Activated T-helper 2 cell treated with anti-CD3 and anti-CD28 coated beads, Interferon-gamma antibody, Interleukin-2, Interleukin-4, amounts not matched to agents 10 μg/mL and 5 μg/mL and 100 μg/mL, durations not matched to agents 14 hours and 24 hours and 36 hours (primary cell): ENCODE measurements around the gene CCDC88A. TPM values are rescaled to one million over a fixed set of nuclear protein-coding genes. Genes with fewer than 3 reads are reported as not detected.
"Not testable (repeated sequence)": the region's sequence is repeated elsewhere in the genome, so short reads cannot be mapped to it uniquely, and the experiment has no call there.

Source experiments
- DNase-seq: peaks from one replicate; pipeline ENCODE4 v3.0.0; 2021; ENCODE audit warnings: low spot score
- H3K27ac Mint-ChIP-seq: one replicate; pipeline ENCODE4 v1.8.0; 2021; ENCODE audit warnings: mixed read lengths
- H3K27me3 Mint-ChIP-seq: one replicate; pipeline ENCODE4 v1.8.0; 2021; ENCODE audit warnings: low read depth, mixed read lengths
- H3K36me3 Mint-ChIP-seq: one replicate; pipeline ENCODE4 v1.8.0; 2021; ENCODE audit warnings: low read depth, mixed read lengths
- H3K4me1 Mint-ChIP-seq: one replicate; pipeline ENCODE4 v1.8.0; 2021; ENCODE audit warnings: low read depth, mixed read lengths
- H3K4me3 Mint-ChIP-seq: one replicate; pipeline ENCODE4 v1.8.0; 2021; ENCODE audit warnings: low read depth, mild to moderate bottlenecking, moderate library complexity, mixed read lengths
- H3K9me3 Mint-ChIP-seq: one replicate; pipeline ENCODE4 v1.8.0; 2021; ENCODE audit warnings: mixed read lengths
- intact Hi-C: fragments of 100-400 bp; cut with micrococcal nuclease; formaldehyde crosslinking; loops from one replicate; pipeline ENCODE4 v1.15.1; 2023
- total RNA-seq: library from RNA; stranded (reverse); gene quantifications from 2 replicates; pipeline ENCODE4 v1.2.3, GENCODE V29; 2022

Gene CCDC88A
- total RNA-seq, 1 donor from 2014 or later: 19.8 TPM

DNA sequence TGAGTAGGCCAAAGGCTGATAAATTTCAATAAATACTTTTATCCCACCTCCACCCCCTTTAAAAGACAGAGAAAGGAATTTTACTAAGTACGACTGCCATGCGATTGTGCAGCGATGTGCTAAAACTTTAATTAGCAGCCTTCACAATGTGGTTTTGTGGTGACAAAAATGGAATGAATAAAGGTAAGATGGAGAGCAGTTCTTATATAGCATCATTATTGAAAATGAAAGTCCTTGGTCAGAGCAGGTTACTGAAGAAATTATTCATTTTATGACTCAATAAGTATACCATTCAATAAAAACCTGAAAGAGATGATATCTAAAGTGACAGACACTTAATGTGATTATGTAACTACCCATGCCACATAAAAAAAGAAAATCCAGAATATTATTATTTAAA, 117.4 kb downstream of the CCDC88A start:
- no peak for DNase-seq
- Mint-ChIP-seq H3K27me3 (peaks cover 1% of the 10 kb centered on the region), H3K4me3 (no peak overlapping the region), H3K36me3 (no peaks in the 10 kb centered on the region), H3K27ac (no peak overlapping the region), H3K9me3 (no peaks in the 10 kb centered on the region), H3K4me1 (peaks cover 3% of the 10 kb centered on the region)
- intact Hi-C loops: loop anchor here (1.0 kb wide), 1 partner anchor 9 kb away; no protein-coding TSS in a partner anchor

GRCh38 chr2:55301277-55301676, 118.4 kb downstream of the CCDC88A start:
- Mint-ChIP-seq H3K4me3 (no peak overlapping the region), H3K27me3 (peaks cover 1% of the 10 kb centered on the region), H3K36me3 (no peaks in the 10 kb centered on the region), H3K4me1 (peaks cover 3% of the 10 kb centered on the region), H3K9me3 (no peaks in the 10 kb centered on the region), H3K27ac (no peak overlapping the region)
- DNase-seq: no peak
- intact Hi-C loops: no loop called here

DNA sequence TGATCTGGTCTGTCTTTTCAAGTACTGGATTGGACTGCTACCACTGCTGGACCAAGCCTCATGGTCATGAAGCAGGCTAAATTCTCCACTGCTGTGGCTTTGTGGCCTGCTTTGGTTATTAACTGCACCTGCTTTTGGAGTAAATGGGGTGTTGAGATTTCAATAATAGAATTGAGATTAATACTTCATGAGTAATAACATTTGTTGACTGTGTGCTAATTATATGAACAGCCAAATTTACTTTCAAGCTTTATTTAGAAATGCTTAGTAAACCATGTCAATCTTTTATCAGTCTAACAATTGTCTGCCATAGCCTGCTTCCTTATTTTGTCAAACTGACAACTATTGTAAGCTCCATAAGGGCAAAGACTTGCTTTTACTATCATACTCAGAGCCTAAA, 123.3 kb downstream of the CCDC88A start:
- Mint-ChIP-seq H3K4me1 (peaks cover 9% of the 10 kb centered on the region), H3K9me3 (no peaks in the 10 kb centered on the region), H3K27ac (no peak overlapping the region), H3K36me3 (peaks cover 10% of the 10 kb centered on the region), H3K4me3 (no peak overlapping the region), H3K27me3 (no peaks in the 10 kb centered on the region)
- no peak for DNase-seq
- intact Hi-C loops: no loop called here

DNA sequence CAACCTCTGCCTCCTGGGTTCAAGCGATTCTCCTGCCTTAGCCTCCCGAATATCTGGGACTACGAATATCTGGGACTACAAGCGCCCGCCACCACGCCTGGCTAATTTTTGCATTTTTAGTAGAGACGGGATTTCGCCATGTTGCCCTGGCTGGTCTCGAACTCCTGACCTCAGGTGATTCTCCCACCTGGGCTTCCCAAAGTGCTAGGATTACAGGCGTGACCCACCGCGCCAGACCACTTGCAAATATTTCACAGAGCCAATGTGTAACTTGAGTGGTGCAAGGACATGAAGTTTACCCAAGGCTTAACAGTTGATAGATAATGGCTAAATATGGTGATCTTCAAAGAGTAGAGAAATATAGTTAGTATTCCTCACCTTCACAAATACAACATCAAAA, 136.6 kb downstream of the CCDC88A start:
- no peak overlapping the region for H3K27ac Mint-ChIP-seq
- peak overlapping the region; percentile 48 for H3K4me3 Mint-ChIP-seq
- intact Hi-C loops: loop anchor here (5.0 to 10.0 kb wide), 2 partner anchors 51 to 412 kb away; partner anchors contain the start of genes CLHC1, PNPT1 and RPS27A

GRCh38 chr2:55282110-55282917, 137.3 kb downstream of the CCDC88A start:
- DNase-seq: peak; percentile 85
- H3K27me3 Mint-ChIP-seq: peaks cover 2% of the 10 kb centered on the region
- H3K4me1 Mint-ChIP-seq: peaks cover 11% of the 10 kb centered on the region
- H3K27ac Mint-ChIP-seq: peak overlapping the region; percentile 85
- H3K4me3 Mint-ChIP-seq: peak overlapping the region; percentile 83
- H3K9me3 Mint-ChIP-seq: no peaks in the 10 kb centered on the region
- peaks cover 5% of the 10 kb centered on the region for H3K36me3 Mint-ChIP-seq
- intact Hi-C loops: loop anchor here (1.0 to 10.0 kb wide), 5 partner anchors 13 to 412 kb away; partner anchors contain the start of genes CLHC1, MTIF2, PNPT1 and RPS27A

More for the DNA sequence above, 136.6 kb downstream of the CCDC88A start:
- no peak for DNase-seq
- Mint-ChIP-seq H3K9me3 (no peaks in the 10 kb centered on the region), H3K36me3 (peaks cover 5% of the 10 kb centered on the region), H3K4me1 (peaks cover 11% of the 10 kb centered on the region), H3K27me3 (no peaks in the 10 kb centered on the region)

- H3K4me1 Mint-ChIP-seq: peaks cover 11% of the 10 kb centered on the region
- H3K36me3 Mint-ChIP-seq, H3K9me3 Mint-ChIP-seq, H3K27me3 Mint-ChIP-seq, DNase-seq: not testable (repeated sequence)
- intact Hi-C loops: loop anchor here (5.0 to 10.0 kb wide), 2 partner anchors 49 to 414 kb away; partner anchors contain the start of genes CLHC1, PNPT1 and RPS27A
- peak overlapping the region; percentile 38 for H3K27ac Mint-ChIP-seq
- H3K4me3 Mint-ChIP-seq: peak overlapping the region; percentile 58
These were observed 138.7 kb downstream of the CCDC88A start for GRCh38 chr2:55280851-55281546.

DNA sequence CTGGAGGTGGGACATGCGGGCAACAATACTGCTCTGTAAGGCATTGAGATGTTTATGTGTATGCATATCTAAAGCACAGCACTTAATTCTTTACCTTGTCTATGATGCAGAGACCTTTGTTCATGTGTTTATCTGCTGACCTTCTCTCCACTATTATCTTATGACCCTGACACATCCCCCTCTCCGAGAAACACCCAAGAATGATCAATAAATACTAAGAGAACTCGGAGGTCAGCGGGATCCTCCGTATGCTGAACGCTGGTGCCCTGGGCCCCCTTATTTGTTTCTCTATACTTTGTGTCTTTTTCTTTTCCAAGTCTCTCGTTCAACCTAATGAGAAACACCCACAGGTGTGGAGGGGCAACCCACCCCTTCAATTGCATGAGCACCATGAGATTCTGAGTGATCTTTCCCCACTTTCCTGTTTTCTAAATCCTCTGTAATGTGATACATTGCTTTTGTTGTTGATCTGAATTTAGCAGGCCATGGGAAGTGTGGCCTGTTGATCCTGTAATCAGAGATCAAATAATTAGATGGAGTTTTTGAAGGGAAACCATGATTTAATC, 139.7 kb downstream of the CCDC88A start:
- not testable (repeated sequence) for H3K4me3 Mint-ChIP-seq, DNase-seq, H3K9me3 Mint-ChIP-seq, H3K27ac Mint-ChIP-seq, H3K36me3 Mint-ChIP-seq, H3K27me3 Mint-ChIP-seq
- intact Hi-C loops: loop anchor here (5.0 to 10.0 kb wide), 2 partner anchors 48 to 415 kb away; partner anchors contain the start of genes CLHC1, PNPT1 and RPS27A
- peaks cover 11% of the 10 kb centered on the region for H3K4me1 Mint-ChIP-seq

DNA sequence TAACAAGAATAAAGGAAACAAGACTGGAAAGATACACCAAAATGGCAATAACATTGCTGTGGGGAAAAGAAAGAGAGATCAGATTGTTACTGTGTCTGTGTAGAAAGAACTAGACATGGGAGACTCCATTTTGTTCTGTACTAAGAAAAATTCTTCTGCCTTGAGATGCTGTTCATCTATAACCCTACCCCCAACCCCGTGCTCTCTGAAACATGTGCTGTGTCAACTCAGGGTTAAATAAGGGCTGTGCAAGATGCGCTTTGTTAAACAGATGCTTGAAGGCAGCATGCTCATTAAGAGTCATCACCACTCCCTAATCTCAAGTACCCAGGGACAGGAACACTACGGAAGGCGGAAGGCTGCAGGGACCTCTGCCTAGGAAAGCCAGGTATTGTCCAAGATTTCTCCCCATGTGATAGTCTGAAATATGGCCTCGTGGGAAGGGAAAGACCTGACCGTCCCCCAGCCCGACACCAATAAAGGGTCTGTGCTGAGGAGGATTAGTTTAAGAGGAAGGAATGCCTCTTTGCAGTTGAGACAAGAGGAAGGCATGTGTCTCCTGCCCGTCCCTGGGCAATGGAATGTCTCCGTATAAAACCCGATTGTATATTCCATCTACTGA, 140.3 kb downstream of the CCDC88A start:
- H3K27ac Mint-ChIP-seq, H3K4me3 Mint-ChIP-seq, H3K9me3 Mint-ChIP-seq, H3K27me3 Mint-ChIP-seq, intact Hi-C loops, H3K36me3 Mint-ChIP-seq, DNase-seq: not testable (repeated sequence)
- H3K4me1 Mint-ChIP-seq: peaks cover 11% of the 10 kb centered on the region

DNA sequence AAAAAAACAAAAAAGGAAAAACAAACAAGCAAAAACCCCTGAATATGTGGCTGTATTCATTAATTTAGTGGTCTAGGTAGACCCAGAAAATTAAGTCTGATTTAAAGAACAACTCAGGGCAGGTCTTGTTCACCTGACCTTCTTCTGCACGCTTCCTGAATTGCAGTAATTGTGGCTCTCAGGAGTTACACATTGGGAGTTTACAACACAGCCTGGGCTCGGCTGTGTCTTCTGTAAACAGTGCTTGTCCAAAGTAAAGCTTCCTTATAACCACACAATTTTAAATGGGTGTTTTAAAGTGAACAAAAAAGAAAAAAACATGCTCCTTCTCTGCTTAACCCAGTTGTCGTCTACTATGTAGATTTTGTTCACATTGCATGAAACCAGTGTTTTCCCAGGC, 142.3 kb downstream of the CCDC88A start:
- intact Hi-C loops: no loop called here
- Mint-ChIP-seq H3K27me3 (peaks cover 4% of the 10 kb centered on the region), H3K27ac (no peak overlapping the region), H3K9me3 (no peaks in the 10 kb centered on the region), H3K4me3 (no peak overlapping the region), H3K36me3 (no peaks in the 10 kb centered on the region), H3K4me1 (peaks cover 4% of the 10 kb centered on the region)
- no peak for DNase-seq

GRCh38 chr2:55274346-55274745, 145.3 kb downstream of the CCDC88A start:
- H3K36me3 Mint-ChIP-seq, H3K27ac Mint-ChIP-seq, H3K4me3 Mint-ChIP-seq, intact Hi-C loops, H3K27me3 Mint-ChIP-seq, DNase-seq, H3K9me3 Mint-ChIP-seq, H3K4me1 Mint-ChIP-seq: not testable (repeated sequence)

DNA sequence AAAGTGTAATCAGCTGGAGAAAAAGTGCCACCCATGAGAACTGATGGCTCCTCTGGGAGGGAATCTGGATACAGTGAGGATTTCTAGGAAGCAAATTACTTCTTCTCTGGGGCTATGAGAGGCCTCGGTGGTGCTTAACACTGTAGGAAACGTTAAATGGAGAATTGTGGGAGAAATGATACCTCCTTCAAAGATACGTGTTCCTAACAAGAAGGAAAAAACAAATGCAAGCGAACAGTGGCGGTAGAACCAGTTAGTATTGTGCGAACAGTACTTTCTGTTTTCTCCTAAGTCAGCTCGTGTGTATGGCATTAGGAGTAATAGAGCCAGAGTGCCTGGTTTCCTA, 150.0 kb downstream of the CCDC88A start:
- Mint-ChIP-seq H3K27ac (peak overlapping the region; percentile 92), H3K9me3 (no peaks in the 10 kb centered on the region), H3K36me3 (peaks cover 18% of the 10 kb centered on the region), H3K4me3 (peak overlapping the region; percentile 97), H3K27me3 (peaks cover 2% of the 10 kb centered on the region), H3K4me1 (peaks cover 15% of the 10 kb centered on the region)
- intact Hi-C loops: loop anchor here (1.0 to 2.0 kb wide), 6 partner anchors 13 to 348 kb away; partner anchors contain the start of genes CCDC88A, CLHC1, PPP4R3B and RPS27A
- DNase-seq: no peak

- peak; percentile 82 for DNase-seq
- Mint-ChIP-seq H3K36me3 (peaks cover 24% of the 10 kb centered on the region), H3K4me3 (peak within 1 kb of the TSS; percentile 97), H3K9me3 (no peaks in the 10 kb centered on the region), H3K4me1 (peaks cover 15% of the 10 kb centered on the region), H3K27ac (peak within 1 kb of the TSS; percentile 92), H3K27me3 (no peaks in the 10 kb centered on the region)
- intact Hi-C loops: loop anchor here (1.0 to 2.0 kb wide), 6 partner anchors 13 to 348 kb away; partner anchors contain the start of genes CCDC88A, CLHC1, PPP4R3B and RPS27A
These were observed 150.6 kb downstream of the CCDC88A start, which contains the start of gene MTIF2 for GRCh38 chr2:55268907-55269644. Gene MTIF2 (minus strand): TSS chr2:55269231. CDS start chr2:55263858, 5,373 bp downstream.
